DOHH2 (cell line): Measurements from ENCODE around the gene AKAP17A.

Experiments used
- EZH2phosphoT487 ChIP-seq: fragments of 200-600 bp; sonication (generic); IDR thresholded peaks from 2 replicates; pipeline ENCODE4 v1.6.1; 2017; ENCODE audit warnings: borderline replicate concordance, mild to moderate bottlenecking, antibody characterized with exemption, low read length, moderate library complexity, mixed read lengths
- TF ChIP-seq, protein P1 (sequence below): fragments of 200-600 bp; sonication (generic); IDR thresholded peaks from one replicate; pipeline ENCODE4 v1.5.1; 2014; ENCODE audit warnings: antibody characterized with exemption, mild to moderate bottlenecking, low read depth, low read length; ENCODE audit not compliant: poor library complexity, severe bottlenecking

DNA sequence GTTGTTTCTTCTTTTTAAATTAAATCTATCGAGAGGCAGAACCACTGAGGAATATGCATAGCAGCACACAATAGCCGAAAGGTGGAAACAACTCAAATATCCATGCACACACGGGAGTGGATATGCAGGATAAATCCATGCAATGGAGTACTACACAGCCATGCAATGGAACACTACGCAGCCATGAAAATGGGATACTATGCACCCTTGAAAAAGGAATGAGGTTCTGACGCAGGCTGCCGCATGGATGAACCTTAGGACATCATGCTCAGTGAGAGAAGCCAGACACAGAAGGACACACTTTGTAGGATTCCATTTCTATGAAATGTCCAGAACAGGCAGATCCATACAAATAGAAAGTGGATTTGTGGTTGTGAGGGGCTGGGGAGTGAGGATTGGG lies 36.0 kb upstream of the AKAP17A start:
- TF ChIP-seq, protein P1, sequence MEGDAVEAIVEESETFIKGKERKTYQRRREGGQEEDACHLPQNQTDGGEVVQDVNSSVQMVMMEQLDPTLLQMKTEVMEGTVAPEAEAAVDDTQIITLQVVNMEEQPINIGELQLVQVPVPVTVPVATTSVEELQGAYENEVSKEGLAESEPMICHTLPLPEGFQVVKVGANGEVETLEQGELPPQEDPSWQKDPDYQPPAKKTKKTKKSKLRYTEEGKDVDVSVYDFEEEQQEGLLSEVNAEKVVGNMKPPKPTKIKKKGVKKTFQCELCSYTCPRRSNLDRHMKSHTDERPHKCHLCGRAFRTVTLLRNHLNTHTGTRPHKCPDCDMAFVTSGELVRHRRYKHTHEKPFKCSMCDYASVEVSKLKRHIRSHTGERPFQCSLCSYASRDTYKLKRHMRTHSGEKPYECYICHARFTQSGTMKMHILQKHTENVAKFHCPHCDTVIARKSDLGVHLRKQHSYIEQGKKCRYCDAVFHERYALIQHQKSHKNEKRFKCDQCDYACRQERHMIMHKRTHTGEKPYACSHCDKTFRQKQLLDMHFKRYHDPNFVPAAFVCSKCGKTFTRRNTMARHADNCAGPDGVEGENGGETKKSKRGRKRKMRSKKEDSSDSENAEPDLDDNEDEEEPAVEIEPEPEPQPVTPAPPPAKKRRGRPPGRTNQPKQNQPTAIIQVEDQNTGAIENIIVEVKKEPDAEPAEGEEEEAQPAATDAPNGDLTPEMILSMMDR: no peak
- TF ChIP-seq EZH2phosphoT487: no peak
